Esophagus muscularis mucosa (tissue), 4 donors: ENCODE results near the gene MBIP. TPM values are rescaled to one million over a fixed set of nuclear protein-coding genes. Genes with fewer than 3 reads are reported as not detected.
"Not testable (repeated sequence)": the region's sequence is repeated elsewhere in the genome, so short reads cannot be mapped to it uniquely, and the experiment has no call there.

Source experiments
- DNase-seq: peaks from one replicate; pipeline ENCODE4 v3.0.0-alpha.2; 2017; ENCODE audit errors: extremely low spot score
- H3K27ac ChIP-seq, 4 donors: fragments of 200-600 bp; sonication (generic); replicated peaks in 1 of 4; 1 replicate in 3 of 4; 2 replicates in 1 of 4; pipeline ENCODE4 v1.5.1; 2016 to 2019; ENCODE audit warnings: mild to moderate bottlenecking in 1 of 4
- H3K27me3 ChIP-seq, 4 donors: fragments of 200-600 bp; sonication (generic); one replicate each; pipeline versions ENCODE4 v1.5.1 to v1.6.0; 2016 to 2019
- H3K36me3 ChIP-seq, 4 donors: fragments of 200-600 bp; sonication (generic); one replicate each; pipeline ENCODE4 v1.5.1; 2016 to 2019
- H3K4me1 ChIP-seq, 4 donors: fragments of 200-600 bp; sonication (generic); one replicate each; pipeline ENCODE4 v1.5.1; 2016 to 2019
- H3K4me3 ChIP-seq, 4 donors: fragments of 200-600 bp; sonication (generic); 1 replicate in 2 of 4; 2 replicates in 2 of 4; pipeline ENCODE4 v1.5.1; 2016 to 2019; ENCODE audit warnings: mild to moderate bottlenecking in 4 of 4, moderate library complexity in 1 of 4
- H3K9me3 ChIP-seq, 4 donors: fragments of 200-600 bp; sonication (generic); 1 replicate in 3 of 4; 2 replicates in 1 of 4; pipeline ENCODE4 v1.5.1; 2016 to 2019
- EP300 ChIP-seq: sonication (generic); formaldehyde crosslinking; IDR thresholded peaks from one replicate; pipeline ENCODE4 v1.6.1; 2017; ENCODE audit warnings: antibody characterized with exemption
- POLR2A ChIP-seq: fragments of 450-650 bp; IDR thresholded peaks from one replicate; pipeline ENCODE4 v1.6.1; 2017; ENCODE audit warnings: antibody characterized with exemption, moderate library complexity, mild to moderate bottlenecking, low read depth
- POLR2AphosphoS5 ChIP-seq, 2 donors: sonication (generic); formaldehyde crosslinking; IDR thresholded peaks; one replicate each; pipeline ENCODE4 v1.6.1; 2017; ENCODE audit warnings: antibody characterized with exemption in 2 of 2
- WGBS: methylation state at CpG from one replicate; pipeline ENCODE4 v1.1.5; 2018; 5-methylcytosine and 5-hydroxymethylcytosine counted together
- intact Hi-C: fragments of 100-400 bp; cut with DNase I; formaldehyde crosslinking; loops from one replicate; pipeline ENCODE4 v1.15.1; 2023
- total RNA-seq, 4 donors: library from RNA; depleted of rRNA; stranded (reverse); fragments of >200 nt; gene quantifications; one replicate each; pipeline versions ENCODE4 v1.1.0 to v1.2.1, GENCODE V29; 2016
- TF ChIP-seq, protein P1 (sequence below), 3 experiments: fragments of 200-600 bp in 2 of 3; fragments of 450-650 bp in 1 of 3; sonication (generic) in 2 of 3; IDR thresholded peaks; one replicate each; pipeline ENCODE4 v1.5.1; 2017 to 2019; ENCODE audit warnings: antibody characterized with exemption in 3 of 3, mild to moderate bottlenecking in 2 of 3, moderate library complexity in 1 of 3

The MBIP gene
- total RNA-seq, 4 donors from 2014 or later = 10.8 to 16.2 (median 12.9) TPM

DNA sequence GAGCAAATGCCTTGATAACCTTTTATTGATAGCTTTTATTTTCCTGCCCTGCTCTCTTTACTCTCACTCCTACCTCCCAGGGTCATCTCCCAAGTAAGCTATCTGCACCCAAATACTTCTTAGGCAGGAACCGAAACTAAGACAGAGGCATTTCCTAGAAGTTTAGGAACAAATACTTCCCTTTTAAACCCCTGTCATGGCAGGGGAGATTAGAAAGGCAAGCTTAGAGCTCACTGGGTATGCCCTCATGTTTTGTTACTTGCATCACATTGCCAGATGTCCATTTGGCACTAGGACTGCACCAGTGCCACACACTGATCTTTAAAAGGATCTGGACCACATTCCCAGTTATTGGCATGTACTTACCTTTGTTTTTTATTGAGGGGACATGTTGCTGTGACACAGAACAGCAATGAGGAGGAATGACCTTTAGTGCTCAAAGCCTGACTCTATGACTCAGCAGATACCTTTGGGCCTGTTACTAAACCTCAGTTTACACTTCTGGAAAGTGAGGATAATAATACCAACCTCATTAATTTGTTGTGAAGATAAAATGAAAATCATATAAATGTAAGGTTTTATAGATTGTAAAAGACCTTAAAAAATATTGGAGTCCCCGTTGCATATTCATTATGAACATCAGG lies 40.9 kb upstream of the MBIP start:
- WGBS = 75% methylated on average over 2 of the region's 2 CpGs
- Histone ChIP-seq H3K36me3 (no peaks in the 10 kb centered on the region), H3K4me3 (no peak overlapping the region), H3K4me1 (no peaks in the 10 kb centered on the region), H3K27me3 (no peaks in the 10 kb centered on the region), H3K27ac (no peak overlapping the region), H3K9me3 (peaks cover 0 to 9% (median 6%) of the 10 kb centered on the region in 4 donors)
- TF ChIP-seq POLR2A (no peak), EP300 (no peak), POLR2AphosphoS5 (IDR thresholded peaks at IDR 0.05) (no peak)
- no peak for DNase-seq
- intact Hi-C loops = no loop called here

DNA sequence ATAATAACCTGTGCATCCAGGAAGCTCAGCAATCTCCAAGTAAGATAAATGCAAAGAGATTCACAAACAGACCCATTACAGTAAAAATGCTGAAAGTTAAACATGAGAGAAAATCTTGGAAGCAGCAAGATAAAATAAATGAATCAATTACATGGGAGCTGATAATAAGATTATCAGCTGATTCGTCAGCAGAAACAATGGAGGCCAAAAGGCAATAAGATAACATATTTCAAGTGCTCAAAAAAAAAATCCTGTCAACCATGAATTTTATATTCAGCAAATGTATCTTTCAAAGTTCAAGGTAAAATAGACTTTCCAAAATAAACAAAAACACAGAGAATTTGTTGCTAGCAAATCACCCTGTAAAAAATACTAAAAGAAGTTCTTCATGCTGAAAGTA lies 36.4 kb upstream of the MBIP start:
- no peaks in the 10 kb centered on the region for H3K36me3 ChIP-seq
- no peaks in the 10 kb centered on the region for H3K4me1 ChIP-seq
- no peak overlapping the region for H3K4me3 ChIP-seq
- H3K27ac ChIP-seq = no peak overlapping the region
- TF ChIP-seq, protein P1, sequence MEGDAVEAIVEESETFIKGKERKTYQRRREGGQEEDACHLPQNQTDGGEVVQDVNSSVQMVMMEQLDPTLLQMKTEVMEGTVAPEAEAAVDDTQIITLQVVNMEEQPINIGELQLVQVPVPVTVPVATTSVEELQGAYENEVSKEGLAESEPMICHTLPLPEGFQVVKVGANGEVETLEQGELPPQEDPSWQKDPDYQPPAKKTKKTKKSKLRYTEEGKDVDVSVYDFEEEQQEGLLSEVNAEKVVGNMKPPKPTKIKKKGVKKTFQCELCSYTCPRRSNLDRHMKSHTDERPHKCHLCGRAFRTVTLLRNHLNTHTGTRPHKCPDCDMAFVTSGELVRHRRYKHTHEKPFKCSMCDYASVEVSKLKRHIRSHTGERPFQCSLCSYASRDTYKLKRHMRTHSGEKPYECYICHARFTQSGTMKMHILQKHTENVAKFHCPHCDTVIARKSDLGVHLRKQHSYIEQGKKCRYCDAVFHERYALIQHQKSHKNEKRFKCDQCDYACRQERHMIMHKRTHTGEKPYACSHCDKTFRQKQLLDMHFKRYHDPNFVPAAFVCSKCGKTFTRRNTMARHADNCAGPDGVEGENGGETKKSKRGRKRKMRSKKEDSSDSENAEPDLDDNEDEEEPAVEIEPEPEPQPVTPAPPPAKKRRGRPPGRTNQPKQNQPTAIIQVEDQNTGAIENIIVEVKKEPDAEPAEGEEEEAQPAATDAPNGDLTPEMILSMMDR (IDR thresholded peaks at IDR 0.05) = no peak
- no peak for TF ChIP-seq EP300
- no peak for DNase-seq
- no peaks in the 10 kb centered on the region for H3K27me3 ChIP-seq
- WGBS = 89% methylated on average over 1 of the region's 1 CpG
- peaks cover 0 to 21% (median 10%) of the 10 kb centered on the region in 4 donors for H3K9me3 ChIP-seq
- intact Hi-C loops = no loop called here

DNA sequence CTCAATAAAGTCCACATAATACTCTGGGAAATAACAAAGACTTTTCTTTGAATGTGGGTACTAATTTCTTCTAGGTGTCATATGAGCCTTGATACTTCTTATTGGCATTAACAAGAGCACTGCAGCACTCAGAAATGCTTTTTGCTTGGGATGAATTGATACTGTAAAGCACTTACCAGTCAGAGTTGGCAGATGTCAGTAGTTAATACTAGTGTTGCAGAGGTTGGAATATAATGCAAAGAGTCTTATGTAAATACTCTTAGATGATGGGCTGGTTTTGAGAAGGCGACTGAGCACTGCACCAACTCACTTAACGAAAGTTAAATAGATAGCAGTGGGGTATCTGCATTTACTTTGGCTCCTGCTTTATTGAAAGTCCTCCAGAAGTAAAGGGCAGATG lies 25.6 kb upstream of the MBIP start:
- intact Hi-C loops = no loop called here
- H3K9me3 ChIP-seq = no peaks in the 10 kb centered on the region
- 79% methylated on average over 2 of the region's 2 CpGs for WGBS
- no peaks in the 10 kb centered on the region for H3K4me1 ChIP-seq
- no peak overlapping the region for H3K27ac ChIP-seq
- no peak overlapping the region for H3K4me3 ChIP-seq
- H3K36me3 ChIP-seq = no peaks in the 10 kb centered on the region
- peaks cover 0 to 5% (median 0%) of the 10 kb centered on the region in 4 donors for H3K27me3 ChIP-seq
- no peak for DNase-seq
- TF ChIP-seq POLR2AphosphoS5 (IDR thresholded peaks at IDR 0.05) = no peak
- TF ChIP-seq, protein P1 (IDR thresholded peaks at IDR 0.05) = no peak

DNA sequence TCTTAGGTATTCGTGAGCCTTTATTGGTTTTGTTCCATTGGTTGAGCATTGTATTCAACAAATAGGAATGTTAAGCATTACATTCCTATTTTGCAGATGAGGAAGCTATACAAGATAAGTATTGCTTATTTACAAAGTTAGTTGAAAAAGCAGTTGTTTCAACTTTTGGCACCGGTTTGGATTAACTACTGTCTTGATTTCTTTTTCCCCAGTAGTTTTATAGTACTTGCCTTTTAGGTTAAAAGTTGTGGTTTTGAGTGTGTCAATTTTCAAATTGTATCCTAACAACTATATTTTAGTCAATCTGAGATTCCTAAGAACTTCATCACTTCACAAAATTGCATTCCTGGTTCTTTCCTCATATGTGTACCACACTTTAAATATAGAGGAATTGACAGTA lies 23.8 kb upstream of the MBIP start:
- no peaks in the 10 kb centered on the region for H3K36me3 ChIP-seq
- H3K4me1 ChIP-seq = no peaks in the 10 kb centered on the region
- intact Hi-C loops = no loop called here
- DNase-seq = no peak
- H3K9me3 ChIP-seq = no peaks in the 10 kb centered on the region
- TF ChIP-seq, protein P1 (IDR thresholded peaks at IDR 0.05) = no peak
- no peak for TF ChIP-seq POLR2AphosphoS5 (IDR thresholded peaks at IDR 0.05)
- 88% methylated on average over 2 of the region's 2 CpGs for WGBS
- H3K27ac ChIP-seq = no peak overlapping the region
- H3K4me3 ChIP-seq = no peak overlapping the region
- H3K27me3 ChIP-seq = peaks cover 0 to 5% (median 0%) of the 10 kb centered on the region in 4 donors

DNA sequence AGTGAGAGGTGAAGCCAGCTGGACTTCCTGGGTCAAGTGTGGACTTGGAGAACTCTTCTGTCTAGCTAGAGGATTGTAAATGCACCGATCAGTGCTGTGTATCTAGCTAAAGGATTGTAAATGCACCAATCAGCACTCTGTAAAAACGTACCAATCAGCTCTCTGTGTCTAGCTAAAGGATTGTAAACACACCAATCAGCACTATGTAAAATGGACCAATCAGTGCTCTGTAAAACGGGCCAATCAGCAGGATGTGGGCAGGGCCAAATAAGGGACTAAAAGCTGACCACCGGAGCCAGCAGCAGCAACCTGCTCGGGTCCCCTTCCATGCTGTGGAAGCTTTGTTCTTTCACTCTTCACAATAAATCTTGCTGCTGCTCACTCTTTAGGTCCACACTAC lies 21.4 kb upstream of the MBIP start:
- H3K36me3 ChIP-seq, intact Hi-C loops, H3K27ac ChIP-seq, H3K9me3 ChIP-seq, H3K4me3 ChIP-seq, H3K4me1 ChIP-seq, DNase-seq, H3K27me3 ChIP-seq: not testable (repeated sequence)
- 71% methylated on average over 5 of the region's 5 CpGs for WGBS

DNA sequence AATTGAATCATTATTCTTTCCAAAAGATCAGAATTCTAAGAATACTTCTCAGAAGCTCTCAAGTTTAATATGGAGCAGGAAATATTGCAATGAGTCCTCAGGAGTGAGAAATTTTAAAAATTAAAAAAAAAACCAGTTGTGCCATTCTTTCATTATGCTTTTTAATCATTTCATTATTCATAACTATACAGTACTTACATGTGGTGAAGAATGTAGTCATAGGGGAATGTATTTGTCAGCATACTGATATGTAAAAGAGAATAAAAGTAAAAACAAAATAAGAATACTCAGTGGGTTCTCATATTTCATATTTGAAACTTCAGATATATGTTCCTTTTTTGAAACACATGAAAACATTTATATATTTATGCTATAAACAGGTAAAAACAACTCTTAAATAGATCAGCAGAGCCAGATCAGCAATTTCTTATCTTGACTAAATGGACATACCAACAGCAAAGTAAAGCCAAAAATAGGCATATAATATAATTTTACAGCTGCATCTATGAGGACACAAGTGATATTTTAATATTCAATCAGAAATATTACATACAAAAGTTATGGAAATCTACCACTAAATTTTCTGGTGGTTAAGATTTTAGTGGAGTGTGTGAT lies 19.9 kb upstream of the MBIP start:
- no peaks in the 10 kb centered on the region for H3K4me1 ChIP-seq
- no peaks in the 10 kb centered on the region for H3K36me3 ChIP-seq
- DNase-seq = no peak
- intact Hi-C loops = no loop called here
- TF ChIP-seq, protein P1 (IDR thresholded peaks at IDR 0.05) = no peak
- TF ChIP-seq POLR2A (no peak), EP300 (no peak), POLR2AphosphoS5 (IDR thresholded peaks at IDR 0.05) (no peak)
- no peaks in the 10 kb centered on the region for H3K27me3 ChIP-seq
- H3K9me3 ChIP-seq = no peaks in the 10 kb centered on the region
- no peak overlapping the region for H3K4me3 ChIP-seq
- H3K27ac ChIP-seq = no peak overlapping the region
